22Rv1 (cell line): Measurements from ENCODE around the gene KCNJ13.

ENCODE experiments used
- H3K27ac ChIP-seq: fragments of 450-650 bp; 2 replicates; pipeline ENCODE4 v1.5.1; 2017
- CTCF ChIP-seq: fragments of 450-650 bp; IDR thresholded peaks from 2 replicates; pipeline ENCODE4 v1.5.1; 2017; ENCODE audit warnings: mild to moderate bottlenecking
- ZFX ChIP-seq: fragments of 450-650 bp; IDR thresholded peaks from 2 replicates; pipeline ENCODE4 v1.6.1; 2017; ENCODE audit warnings: antibody characterized with exemption, borderline replicate concordance

Gene KCNJ13

GRCh38 chr2:232800166-232800565 is 23.8 kb upstream of the KCNJ13 start:
- TF ChIP-seq CTCF (no peak), ZFX (no peak)
- no peak overlapping the region for H3K27ac ChIP-seq

GRCh38 chr2:232798187-232798586 is 21.8 kb upstream of the KCNJ13 start:
- TF ChIP-seq ZFX, result no peak
- H3K27ac ChIP-seq, result no peak overlapping the region

GRCh38 chr2:232795920-232796319 is 19.6 kb upstream of the KCNJ13 start:
- H3K27ac ChIP-seq, result 0 out of 2 replicates have a peak overlapping the region, but pooled peaks have one; percentile 8
- no peak for TF ChIP-seq CTCF
- no peak for TF ChIP-seq ZFX

- TF ChIP-seq ZFX (no peak), CTCF (no peak)
- 0 out of 2 replicates have a peak overlapping the region, but pooled peaks have one; percentile 8 for H3K27ac ChIP-seq
These were observed 18.6 kb upstream of the KCNJ13 start for GRCh38 chr2:232794981-232795380.

GRCh38 chr2:232793271-232793670 is 16.9 kb upstream of the KCNJ13 start:
- TF ChIP-seq ZFX, result no peak
- TF ChIP-seq CTCF, result no peak
- no peak overlapping the region for H3K27ac ChIP-seq

- no peak overlapping the region for H3K27ac ChIP-seq
- TF ChIP-seq CTCF (no peak), ZFX (no peak)
These were observed 15.2 kb upstream of the KCNJ13 start for GRCh38 chr2:232791518-232791917.

- H3K27ac ChIP-seq, result no peak overlapping the region
- TF ChIP-seq CTCF (no peak), ZFX (no peak)
These were observed 12.7 kb upstream of the KCNJ13 start for GRCh38 chr2:232789082-232789481.

GRCh38 chr2:232787806-232788205 is 11.4 kb upstream of the KCNJ13 start:
- TF ChIP-seq CTCF (no peak), ZFX (no peak)
- H3K27ac ChIP-seq, result no peak overlapping the region
